ENCODE measurements around the gene GCSAM. TPM values are rescaled to one million over a fixed set of nuclear protein-coding genes. Genes with fewer than 3 reads are reported as not detected.
A peak's percentile ranks its signal among the peaks of the same experiment; 100 is the strongest.
"Not testable (repeated sequence)": the region's sequence is repeated elsewhere in the genome, so short reads cannot be mapped to it uniquely, and the experiment has no call there.

The GCSAM gene
- total RNA-seq, 1 donor from 2014 or later, result not detected

DNA sequence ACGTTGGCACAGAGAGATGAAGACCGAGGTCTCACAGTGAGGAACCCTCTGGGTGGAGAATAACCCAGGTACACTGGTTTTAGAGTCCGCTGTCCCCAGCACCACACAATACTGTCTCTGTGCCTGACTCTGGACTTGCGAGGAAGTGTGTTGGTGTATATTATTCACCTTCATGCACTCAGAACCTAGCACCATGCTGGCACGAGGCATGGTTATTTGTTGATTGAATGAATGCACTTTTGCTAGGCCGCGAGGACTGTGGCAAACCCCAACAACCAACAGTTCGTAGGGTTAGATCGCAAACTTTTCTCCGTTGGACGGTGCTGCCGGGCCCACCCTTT is 47.3 kb downstream of the GCSAM start:
- intact Hi-C loops (cut with DNase I), result no loop called here
- peak; percentile 14 for ATAC-seq

DNA sequence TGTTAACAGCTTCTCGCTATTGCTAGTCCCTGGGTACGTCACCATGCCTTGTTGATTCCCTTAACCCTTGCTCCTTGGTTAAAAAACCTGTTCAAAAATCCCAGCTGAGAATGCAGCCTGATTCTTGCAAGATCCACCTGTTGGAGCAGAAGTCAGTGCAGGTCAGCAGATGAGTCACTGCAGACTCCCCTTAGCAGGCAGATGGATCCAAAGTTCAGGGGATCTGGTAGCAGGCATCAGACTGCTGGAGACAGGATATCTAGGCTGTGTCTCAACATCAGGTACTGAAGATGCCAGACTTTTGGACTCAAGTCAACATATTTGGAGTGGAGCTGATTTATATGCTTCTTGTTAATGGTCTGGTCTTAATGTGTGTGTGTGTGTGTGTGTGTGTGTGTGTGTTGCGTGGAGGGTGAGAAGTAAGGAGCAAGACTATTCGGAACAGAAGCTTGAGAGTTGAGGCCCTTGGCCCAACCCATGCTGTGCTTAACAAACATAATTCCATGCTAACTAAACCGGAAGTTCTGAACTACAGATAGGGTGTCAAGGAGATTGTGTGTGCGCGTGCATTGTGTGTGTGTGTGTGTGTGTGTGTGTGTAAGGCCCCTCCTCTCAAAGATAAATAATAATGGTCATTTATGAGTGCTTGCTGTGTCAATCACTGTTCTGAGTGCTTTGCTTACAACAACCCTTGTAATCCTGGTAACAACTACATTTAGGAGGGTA is 47.9 kb downstream of the GCSAM start:
- ATAC-seq, result no peak
- no peak for DNase-seq (ENCODE audit: missing footprints)
- intact Hi-C loops (cut with DNase I), result no loop called here

More for the DNA sequence above, 47.3 kb downstream of the GCSAM start:
- DNase-seq (ENCODE audit: missing footprints), result no peak

DNA sequence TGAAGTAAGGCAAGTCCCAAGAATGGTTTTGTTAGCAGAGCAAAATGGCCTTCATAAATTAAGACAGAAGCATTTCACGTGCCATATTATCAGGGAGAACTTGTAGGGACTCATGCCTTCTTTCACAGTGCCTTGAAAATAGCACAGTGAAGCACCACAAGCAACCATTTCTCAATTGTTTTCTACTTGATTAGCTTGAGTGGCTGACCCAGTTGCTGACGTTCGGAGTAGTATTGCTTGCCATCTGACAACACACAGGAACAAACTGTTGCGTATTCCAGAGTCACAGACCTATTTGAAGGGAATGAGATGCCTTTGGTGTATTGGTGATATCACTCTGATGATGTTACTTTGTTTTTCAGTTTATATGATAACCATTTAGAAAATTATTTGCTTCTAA is 49.8 kb downstream of the GCSAM start:
- ATAC-seq (no peak), DNase-seq (ENCODE audit: missing footprints) (no peak)
- intact Hi-C loops (cut with DNase I), result no loop called here

DNA sequence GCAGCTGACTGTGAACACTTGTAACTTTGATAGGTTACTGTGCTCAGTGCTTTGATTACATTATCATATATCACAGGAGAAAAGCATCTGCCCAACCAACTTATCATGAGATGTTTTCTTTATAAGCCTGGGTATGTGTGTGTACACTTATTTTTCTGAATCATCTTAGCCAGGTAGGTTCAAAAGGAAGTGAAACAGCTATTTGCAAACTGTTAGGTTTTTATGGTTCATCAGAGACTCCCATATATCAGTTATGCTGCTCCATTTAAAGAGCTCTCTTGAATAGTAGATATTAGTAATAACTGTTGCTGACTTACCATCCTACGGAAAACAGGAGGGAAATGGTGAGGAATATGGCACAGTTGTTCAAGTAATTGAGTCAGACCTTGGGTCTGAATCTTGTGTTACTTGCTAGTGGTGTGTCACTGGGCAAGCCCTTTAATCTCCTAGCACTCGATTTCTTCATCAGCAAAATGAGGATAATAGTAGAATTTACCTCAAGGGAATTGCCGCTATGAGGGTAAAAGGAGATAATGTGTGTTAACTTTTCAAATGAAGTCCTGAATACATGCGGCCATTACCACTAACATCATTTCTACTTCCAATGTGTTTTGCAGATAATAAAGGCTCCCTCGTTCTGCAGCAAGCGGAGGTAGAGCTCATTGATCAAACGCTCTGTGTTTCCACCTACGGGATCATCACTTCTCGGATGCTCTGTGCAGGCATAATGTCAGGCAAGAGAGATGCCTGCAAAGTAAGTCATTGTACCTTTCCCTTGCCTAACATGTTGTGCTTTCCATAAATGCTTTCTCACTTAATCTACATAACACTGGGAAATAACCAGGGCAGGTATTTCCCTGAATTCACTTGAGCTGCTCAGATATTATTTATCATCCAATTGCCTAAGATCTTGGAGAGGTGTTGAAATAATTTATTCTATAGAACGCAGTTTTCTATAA is 54.6 kb downstream of the GCSAM start:
- ATAC-seq (no peak), DNase-seq (ENCODE audit: missing footprints) (no peak)
- intact Hi-C loops (cut with DNase I), result no loop called here

DNA sequence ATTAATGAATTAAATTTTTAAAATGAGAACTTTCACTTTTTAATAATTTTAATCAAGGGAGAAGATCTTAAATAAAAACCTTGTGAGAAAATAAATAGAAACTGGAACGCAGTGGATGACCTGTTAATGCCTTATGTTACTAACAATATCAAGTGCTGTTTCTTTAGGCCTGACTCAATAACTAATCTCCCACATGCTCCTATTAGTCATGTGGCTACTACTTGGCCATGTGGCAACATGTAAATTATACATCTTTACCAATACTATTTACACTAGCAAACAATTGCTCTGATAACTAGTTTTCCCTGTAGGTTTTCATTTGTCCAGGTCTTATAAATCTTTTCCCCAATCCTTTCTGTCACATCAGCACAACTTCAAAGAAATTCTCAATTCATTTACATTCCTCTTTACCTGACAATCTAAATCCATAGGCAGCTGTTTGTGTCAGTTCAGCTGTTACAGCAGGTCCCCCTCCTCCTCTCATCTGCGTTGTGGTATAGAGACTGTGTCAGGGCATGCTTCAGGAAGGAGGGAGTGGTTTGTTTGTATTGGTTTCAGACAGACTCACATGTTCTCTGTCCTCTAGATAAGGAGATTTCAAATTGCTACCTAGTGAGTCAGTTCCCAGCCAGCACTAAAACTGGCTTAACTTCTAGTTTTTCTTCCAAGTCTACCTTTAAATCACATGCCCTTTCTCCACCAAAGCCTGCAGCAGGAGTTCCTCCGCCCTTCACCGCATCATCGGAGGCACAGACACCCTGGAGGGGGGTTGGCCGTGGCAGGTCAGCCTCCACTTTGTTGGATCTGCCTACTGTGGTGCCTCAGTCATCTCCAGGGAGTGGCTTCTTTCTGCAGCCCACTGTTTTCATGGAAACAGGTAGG is 58.2 kb downstream of the GCSAM start:
- DNase-seq (ENCODE audit: missing footprints) (no peak), ATAC-seq (no peak)
- intact Hi-C loops (cut with DNase I), result no loop called here

DNA sequence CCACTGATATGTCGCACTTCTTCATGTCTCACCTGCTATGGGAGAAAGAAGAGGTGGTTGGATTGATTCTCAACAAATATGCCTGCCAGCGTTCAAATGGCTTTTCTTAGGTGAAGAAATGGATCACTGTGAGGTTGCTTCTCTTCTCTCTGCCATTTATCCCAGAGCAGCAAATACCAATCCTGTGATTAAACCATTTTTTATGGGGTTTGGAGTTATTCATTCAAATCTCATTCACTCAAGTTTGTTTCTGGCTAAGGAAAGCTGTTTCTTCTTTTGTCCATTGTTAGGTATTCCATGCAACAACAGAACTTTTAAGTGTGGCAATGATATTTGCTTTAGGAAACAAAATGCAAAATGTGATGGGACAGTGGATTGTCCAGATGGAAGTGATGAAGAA is 59.0 kb downstream of the GCSAM start:
- ATAC-seq, result no peak

DNA sequence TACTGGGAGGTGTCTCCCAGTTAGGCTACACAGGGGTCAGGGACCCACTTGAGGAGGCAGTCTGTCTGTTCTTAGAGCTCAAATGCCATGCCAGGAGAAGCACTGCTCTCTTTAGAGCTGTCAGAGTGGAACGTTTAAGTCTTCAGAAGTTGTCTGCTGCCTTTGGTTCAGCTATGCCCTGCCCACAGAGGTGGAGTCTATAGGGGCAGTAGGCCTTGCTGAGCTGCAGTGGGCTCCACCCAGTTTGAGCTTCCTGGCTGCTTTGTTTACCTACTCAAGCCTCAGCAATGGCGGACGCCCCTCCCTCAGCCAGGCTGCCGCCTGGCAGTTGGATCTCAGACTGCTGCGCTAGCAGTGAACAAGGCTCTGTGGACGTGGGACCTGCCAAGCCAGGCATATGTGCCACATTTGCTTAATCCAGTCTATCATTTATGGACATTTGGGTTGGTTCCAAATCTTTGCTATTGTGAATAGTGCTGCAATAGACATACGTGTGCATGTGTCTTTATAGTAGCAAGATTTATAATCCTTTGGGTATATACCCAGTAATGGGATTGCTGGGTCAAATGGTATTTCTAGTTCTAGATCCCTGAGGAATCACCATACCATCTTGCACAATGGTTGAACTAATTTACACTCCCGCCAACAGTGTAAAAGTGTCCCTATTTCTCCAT is 60.5 kb downstream of the GCSAM start:
- intact Hi-C loops (cut with DNase I); DNase-seq (ENCODE audit: missing footprints): not testable (repeated sequence)

More for the DNA sequence above, 59.0 kb downstream of the GCSAM start:
- intact Hi-C loops (cut with DNase I), result no loop called here
- no peak for DNase-seq (ENCODE audit: missing footprints)

More for the DNA sequence above, 60.5 kb downstream of the GCSAM start:
- ATAC-seq, result not testable (repeated sequence)

Small RNAs within 50 kb of the gene (microRNA-seq; reads per million reads assigned to microRNA genes)
- gene MIR567, result not detected

Other genes with a start within 250 kb of the GCSAM start
- gene ABHD10, start 154.2 kb downstream of the GCSAM start, total RNA-seq, result 51.7 TPM
- not detected for gene TAGLN3, start 134.3 kb downstream of the GCSAM start, total RNA-seq
- not detected for gene TMPRSS7, start 98.5 kb downstream of the GCSAM start, total RNA-seq
- gene C3orf52, start 46.9 kb downstream of the GCSAM start, total RNA-seq, result 1.8 TPM
- 0.95 TPM for gene SLC9C1, start 161.0 kb upstream of the GCSAM start, total RNA-seq
- 0.92 TPM for gene CD200, start 199.9 kb upstream of the GCSAM start, total RNA-seq

Measured in Right ventricle myocardium inferior (tissue), 1 donor.